ENCODE measurements around the gene GMDS. TPM values are rescaled to one million over a fixed set of nuclear protein-coding genes. Genes with fewer than 3 reads are reported as not detected.

Gene GMDS
- total and polyA plus RNA-seq, 2 of the 4 experiments (the other 2 are of a cell fraction) = 7.3 to 21.9 TPM

- no peak overlapping the region for H3K14ac ChIP-seq (replicated peaks; ENCODE audit: low read depth, low read length)
- dilution Hi-C loops (cut with HindIII; ENCODE audit: low sequenced_read_pairs, unreplicated experiment) (no loop called here), in situ Hi-C loops (cut with MboI; ENCODE audit: low sequenced_read_pairs) (no loop called here), intact Hi-C loops (cut with micrococcal nuclease) (loop anchor here (10.0 kb wide), 1 partner anchor 417 kb away; no protein-coding TSS in a partner anchor)
- no peak overlapping the region for H2BK20ac ChIP-seq (ENCODE audit: low read depth, low read length)
- ChIA-PET POLR2A (ENCODE audit: unreplicated experiment) (no interaction called here), CTCF (interaction anchor here (0.5 kb wide), 1 partner anchor 86 kb away, joined by 3 read pairs; no protein-coding TSS in a partner anchor)
- no peak for ATAC-seq (ENCODE audit: low read depth)
- no peak overlapping the region for H2BK120ac ChIP-seq (ENCODE audit: low read depth, low read length)
- H3K56ac ChIP-seq (ENCODE audit: extremely low read depth, insufficient read depth, low read length) = no peak overlapping the region
- no peak overlapping the region for H3K23ac ChIP-seq (ENCODE audit: low read depth, low read length)
- no peak overlapping the region for H4K5ac ChIP-seq (ENCODE audit: low read depth, low read length)
- H2AK9ac ChIP-seq (replicated peaks; ENCODE audit: low read depth, low read length, poor library complexity) = no peak overlapping the region
- TF ChIP-seq POLR2A (IDR thresholded peaks at IDR 0.05; ENCODE audit: low read depth, low read length) = no peak
- TF ChIP-seq RFX5 (IDR thresholded peaks at IDR 0.05; ENCODE audit: low read depth, low read length) = no peak
- TF ChIP-seq BHLHE40 (IDR thresholded peaks at IDR 0.05; ENCODE audit: low read depth, low read length) = no peak
- no peak for TF ChIP-seq CEBPB (IDR thresholded peaks at IDR 0.05; ENCODE audit: low read depth, low read length)
- no peak for TF ChIP-seq ELK1 (IDR thresholded peaks at IDR 0.05; ENCODE audit: borderline replicate concordance, low read depth, low read length)
- TF ChIP-seq MXI1 (IDR thresholded peaks at IDR 0.05; ENCODE audit: borderline replicate concordance, low read depth, low read length) = no peak
- no peak for TF ChIP-seq CTCF (conservative IDR thresholded peaks at IDR 0.05; ENCODE audit: low read depth, low read length)
- TF ChIP-seq CHD1 (IDR thresholded peaks at IDR 0.05; ENCODE audit: low read depth, low read length) = no peak
- TF ChIP-seq USF2 (IDR thresholded peaks at IDR 0.05; ENCODE audit: low read depth, low read length) = no peak
- no peak for TF ChIP-seq MAZ (IDR thresholded peaks at IDR 0.05; ENCODE audit: borderline replicate concordance, low read depth, low read length)
- TF ChIP-seq MAFK (IDR thresholded peaks at IDR 0.05; ENCODE audit: low read depth, low read length) = no peak
- no peak for TF ChIP-seq RCOR1 (IDR thresholded peaks at IDR 0.05; ENCODE audit: insufficient replicate concordance, low read length)
- TF ChIP-seq FOS (IDR thresholded peaks at IDR 0.05; ENCODE audit: low read depth, low read length) = no peak
- no peak overlapping the region for H3K27ac ChIP-seq (ENCODE audit: insufficient read depth, low read length)
- H3K18ac ChIP-seq (ENCODE audit: low read depth, low read length) = no peak overlapping the region
- BruUV-seq (replicated peaks) = no TSS peak
- H3K79me1 ChIP-seq (ENCODE audit: low read depth in 1 of 2, low read length in 2 of 2) = peaks cover 10 to 16% of the 10 kb centered on the region in 2 experiments
- H2AFZ ChIP-seq (replicated peaks; ENCODE audit: low read length, poor library complexity) = no peak overlapping the region
- no peak overlapping the region for H2AK5ac ChIP-seq (ENCODE audit: low read depth, low read length)
- no peak overlapping the region for H3K9ac ChIP-seq (ENCODE audit: low read depth, low read length)
- no peak overlapping the region for H4K8ac ChIP-seq (ENCODE audit: low read depth in 2 of 2, low read length in 2 of 2)
- no peaks in the 10 kb centered on the region for H3K9me3 ChIP-seq (ENCODE audit: control insufficient read depth, insufficient read depth, low read length)
- H3K27me3 ChIP-seq (ENCODE audit: control insufficient read depth, insufficient read depth, low read length) = no peaks in the 10 kb centered on the region
- peaks cover 12% of the 10 kb centered on the region; the same call in 1 of the 2 replicates for H3K36me3 ChIP-seq (ENCODE audit: control insufficient read depth, insufficient read depth, low read length)
- H2BK5ac ChIP-seq (ENCODE audit: low read depth, low read length, poor library complexity, severe bottlenecking) = no peak overlapping the region
- no peak for DNase-seq
- peaks cover 5% of the 10 kb centered on the region; the same call in 1 of the 2 replicates for H4K20me1 ChIP-seq (ENCODE audit: insufficient read depth, low read length)
- H3K4ac ChIP-seq (ENCODE audit: low read depth, low read length) = no peak overlapping the region
- no peak overlapping the region for H4K91ac ChIP-seq (ENCODE audit: insufficient read depth, low read depth, low read length)
- H2BK15ac ChIP-seq (ENCODE audit: low read depth, low read length) = no peak overlapping the region
- no peaks in the 10 kb centered on the region for H3K9me1 ChIP-seq (ENCODE audit: insufficient read depth, low read length)
- 100% methylated on average over 1 of the region's 21 CpGs; no CpG with 5 or more reads in 1 of the 2 experiments for WGBS, 2 experiments (ENCODE audit: extremely low coverage in 2 of 2, insufficient read length in 1 of 2)
- H3K4me2 ChIP-seq (ENCODE audit: low read depth, low read length) = no peak overlapping the region
- no peak overlapping the region for H3K4me3 ChIP-seq (ENCODE audit: insufficient read depth, low read depth, low read length)
- peaks cover 2% of the 10 kb centered on the region; the same call in 1 of the 2 replicates for H3K4me1 ChIP-seq (ENCODE audit: control insufficient read depth, insufficient read depth, low read length)
Measured at GRCh38 chr6:1617466-1618310, 627.7 kb downstream of the GMDS start.
